SU-DHL-6 (cell line): ENCODE data around the gene KIAA1210.
"Not testable (repeated sequence)": the region's sequence is repeated elsewhere in the genome, so short reads cannot be mapped to it uniquely, and the experiment has no call there.

Experiments used
- H2AFZ ChIP-seq: fragments of 200-600 bp; sonication (generic); 2 replicates; pipeline ENCODE4 v1.6.1; 2014; ENCODE audit warnings: low read depth, mild to moderate bottlenecking, moderate library complexity, mixed read lengths, antibody characterized with exemption, low read length; ENCODE audit not compliant: severe bottlenecking
- H3F3A ChIP-seq: fragments of 200-600 bp; shearing (Covaris generic); 2 replicates; pipeline ENCODE4 v1.6.0; 2016; ENCODE audit warnings: antibody characterized with exemption, mild to moderate bottlenecking; ENCODE audit not compliant: insufficient read depth
- H3K27ac ChIP-seq: fragments of 200-600 bp; sonication (generic); 2 replicates; pipeline ENCODE4 v1.5.1; 2016; ENCODE audit warnings: low read depth, mild to moderate bottlenecking, low read length, moderate library complexity, mixed read lengths
- H3K27me3 ChIP-seq: fragments of 200-600 bp; sonication (generic), shearing (Covaris generic); 2 replicates; pipeline ENCODE4 v1.6.0; 2014; ENCODE audit warnings: mild to moderate bottlenecking, low read length
- H3K36me3 ChIP-seq: fragments of 200-600 bp; sonication (generic); 2 replicates; pipeline ENCODE4 v1.6.1; 2014; ENCODE audit warnings: mild to moderate bottlenecking, low read length, mixed read lengths
- H3K4me2 ChIP-seq: fragments of 300-600, 200-600 bp; shearing (Covaris generic), sonication (generic); 2 replicates; pipeline ENCODE4 v1.6.0; 2014; ENCODE audit warnings: low read length, low read depth, mild to moderate bottlenecking; ENCODE audit not compliant: poor library complexity, severe bottlenecking
- H3K4me3 ChIP-seq: fragments of 200-600 bp; sonication (generic); 2 replicates; pipeline ENCODE4 v1.5.1; 2014; ENCODE audit warnings: antibody characterized with exemption, low read length, mild to moderate bottlenecking, mixed read lengths; ENCODE audit not compliant: insufficient read depth, poor library complexity, severe bottlenecking
- H3K79me2 ChIP-seq: fragments of 200-600 bp; sonication (generic); 2 replicates; pipeline ENCODE4 v1.6.1; 2014; ENCODE audit warnings: mild to moderate bottlenecking, low read length, moderate library complexity; ENCODE audit not compliant: insufficient read depth
- H3K9ac ChIP-seq: fragments of 200-600 bp; sonication (generic); 2 replicates; pipeline ENCODE4 v1.7.0; 2014; ENCODE audit warnings: mild to moderate bottlenecking, low read length
- H3K9me2 ChIP-seq: fragments of 200-600 bp; sonication (generic); replicated peaks from 2 replicates; pipeline ENCODE4 v1.6.1; 2014; ENCODE audit warnings: low read length; ENCODE audit not compliant: insufficient read depth
- H3K9me3 ChIP-seq: fragments of 200-600 bp; sonication (generic); 2 replicates; pipeline ENCODE4 v1.6.1; 2014; ENCODE audit warnings: low read length, mixed read lengths; ENCODE audit not compliant: insufficient read depth
- H4K20me1 ChIP-seq: fragments of 200-600 bp; sonication (generic); 2 replicates; pipeline ENCODE4 v1.6.1; 2014; ENCODE audit warnings: low read depth, mild to moderate bottlenecking, antibody characterized with exemption, low read length, moderate library complexity, mixed read lengths
- CTCF ChIP-seq: fragments of 200-600 bp; sonication (generic); IDR thresholded peaks from one replicate; pipeline ENCODE4 v1.5.1; 2017; ENCODE audit warnings: antibody characterized with exemption, mild to moderate bottlenecking, low read length, moderate library complexity; ENCODE audit not compliant: insufficient read depth, poor library complexity, severe bottlenecking
- EZH2phosphoT487 ChIP-seq: fragments of 200-600 bp; sonication (generic), shearing (Covaris generic); conservative IDR thresholded peaks from 2 replicates; pipeline ENCODE4 v1.6.1; 2018; ENCODE audit warnings: mild to moderate bottlenecking, antibody characterized with exemption, low read length, moderate library complexity, mixed read lengths

The KIAA1210 gene

GRCh38 chrX:119036107-119037029 lies 91.2 kb downstream of the KIAA1210 start:
- no peaks in the 10 kb centered on the region for H3K79me2 ChIP-seq
- H3K27ac ChIP-seq = no peak overlapping the region
- no peak overlapping the region for H3K4me2 ChIP-seq
- H3K9me2 ChIP-seq = no peaks in the 10 kb centered on the region
- no peaks in the 10 kb centered on the region for H3K36me3 ChIP-seq
- H3K27me3 ChIP-seq = no peaks in the 10 kb centered on the region
- H4K20me1 ChIP-seq = no peaks in the 10 kb centered on the region
- H2AFZ ChIP-seq = no peak overlapping the region
- no peak overlapping the region for H3K9ac ChIP-seq
- no peak overlapping the region for H3K4me3 ChIP-seq
- H3K9me3 ChIP-seq = no peaks in the 10 kb centered on the region
- TF ChIP-seq CTCF (no peak), EZH2phosphoT487 (no peak)
- H3F3A ChIP-seq = no peaks in the 10 kb centered on the region

GRCh38 chrX:119030990-119031389 lies 96.6 kb downstream of the KIAA1210 start:
- H3K9me2 ChIP-seq = no peaks in the 10 kb centered on the region
- no peaks in the 10 kb centered on the region for H3F3A ChIP-seq
- H3K79me2 ChIP-seq = no peaks in the 10 kb centered on the region
- H3K9me3 ChIP-seq = no peaks in the 10 kb centered on the region
- no peak overlapping the region for H3K27ac ChIP-seq
- H3K4me2 ChIP-seq = no peak overlapping the region
- H4K20me1 ChIP-seq = no peaks in the 10 kb centered on the region
- no peak overlapping the region for H3K9ac ChIP-seq
- H3K36me3 ChIP-seq = no peaks in the 10 kb centered on the region
- TF ChIP-seq CTCF (no peak), EZH2phosphoT487 (no peak)
- no peak overlapping the region for H3K4me3 ChIP-seq
- no peak overlapping the region for H2AFZ ChIP-seq
- H3K27me3 ChIP-seq = no peaks in the 10 kb centered on the region

- H3K27me3 ChIP-seq, H3K4me2 ChIP-seq, H3K79me2 ChIP-seq, H3K27ac ChIP-seq, H3K9me2 ChIP-seq, H3F3A ChIP-seq, H3K9ac ChIP-seq, H2AFZ ChIP-seq, H3K36me3 ChIP-seq, H3K9me3 ChIP-seq, H3K4me3 ChIP-seq, H4K20me1 ChIP-seq: not testable (repeated sequence)
These were observed 98.0 kb downstream of the KIAA1210 start for GRCh38 chrX:119029656-119030055.

GRCh38 chrX:119028733-119029330 lies 98.8 kb downstream of the KIAA1210 start:
- Histone ChIP-seq H3K9me3 (no peaks in the 10 kb centered on the region), H3K27ac (no peak overlapping the region), H3K4me2 (no peak overlapping the region), H3K4me3 (no peak overlapping the region), H3K9ac (no peak overlapping the region), H3K27me3 (no peaks in the 10 kb centered on the region), H3K79me2 (no peaks in the 10 kb centered on the region), H3F3A (no peaks in the 10 kb centered on the region), H2AFZ (no peak overlapping the region), H3K36me3 (no peaks in the 10 kb centered on the region), H3K9me2 (no peaks in the 10 kb centered on the region), H4K20me1 (no peaks in the 10 kb centered on the region)
- TF ChIP-seq EZH2phosphoT487 (no peak), CTCF (no peak)
